ENCODE data around the gene JAK1. TPM values are rescaled to one million over a fixed set of nuclear protein-coding genes. Genes with fewer than 3 reads are reported as not detected.

The JAK1 gene
- total and polyA plus RNA-seq, 2 donors (not counting 3 experiments of a cell fraction or from before 2014, with no cell fraction given): 68.8 to 177 TPM

DNA sequence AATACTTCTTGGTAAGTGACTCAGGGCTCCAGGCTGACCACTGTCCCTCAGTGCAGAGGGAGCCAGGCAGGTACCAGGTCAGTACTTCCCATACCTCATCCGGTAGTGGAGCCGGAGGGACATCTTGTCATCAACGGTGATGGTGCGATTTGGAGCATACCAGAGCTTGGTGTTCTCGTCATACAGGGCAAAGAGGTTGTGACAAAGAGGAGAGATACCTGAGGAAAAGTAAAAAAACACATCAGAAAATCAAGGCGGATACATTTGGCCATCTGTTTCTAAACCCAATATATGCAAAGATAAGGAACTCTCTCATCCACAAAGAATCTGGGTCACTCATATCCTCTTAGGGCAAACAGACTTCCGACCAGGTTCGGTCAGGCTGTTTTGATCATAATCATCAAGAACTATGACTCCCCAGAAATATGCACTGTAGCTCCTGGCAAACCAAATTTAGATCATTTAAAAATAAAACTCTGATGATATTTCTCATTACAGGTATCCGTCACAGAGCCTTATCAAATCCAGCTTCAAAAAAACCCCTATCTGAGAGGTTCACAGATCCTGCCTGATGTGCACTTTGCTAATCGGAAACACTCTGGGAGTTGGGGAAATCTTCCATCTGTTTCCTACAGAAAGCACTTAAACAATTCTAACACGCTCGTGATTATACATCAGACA lies 87.3 kb downstream of the JAK1 start:
- intact Hi-C loops (cut with micrococcal nuclease) (loop anchor here (1.0 to 5.0 kb wide), 9 partner anchors 8 to 543 kb away; partner anchors contain the start of genes JAK1, LEPR and LEPROT), dilution Hi-C loops (cut with MboI; ENCODE audit: extremely low pct_ligation_motif_present, low sequenced_read_pairs) (no loop called here)
- H3K27ac ChIP-seq (ENCODE audit: insufficient read depth, low read depth, low read length): peak overlapping the region; percentile 98
- BruUV-seq (replicated peaks): no TSS peak
- CTCF ChIA-PET: interaction anchor here (0.8 to 1.8 kb wide), 12 partner anchors 10 to 142 kb away, joined by 3 to 7 read pairs (median 3); no protein-coding TSS in a partner anchor
- peak overlapping the region; percentile 83 for H3K9ac ChIP-seq (replicated peaks; ENCODE audit: extremely low read depth, insufficient read depth, low read length)
- peak overlapping the region in 1 of 3 experiments; percentile 30 for H3K4me3 ChIP-seq (replicated peaks in 1 of 3; ENCODE audit: insufficient read depth in 1 of 3, low read depth in 1 of 3, low read length in 3 of 3)
- POLR2A ChIA-PET: interaction anchor here (1.5 kb wide), 1 partner anchor 19 kb away, joined by 5 read pairs; no protein-coding TSS in a partner anchor
- H3K79me2 ChIP-seq (ENCODE audit: control insufficient read depth, insufficient read depth, low read length): peaks cover 28% of the 10 kb centered on the region
- peak; percentile 84 for DNase-seq (ENCODE audit: low read depth, low spot score)
- TF ChIP-seq MAX (IDR thresholded peaks at IDR 0.05; ENCODE audit: insufficient read depth, insufficient read length) (no peak), POLR2A (IDR thresholded peaks at IDR 0.05; ENCODE audit: low read depth, low read length) (peak; percentile 62), POLR2AphosphoS5 (IDR thresholded peaks at IDR 0.05; ENCODE audit: insufficient read depth, low read depth, low read length) (peak; percentile 92), EZH2 (IDR thresholded peaks at IDR 0.05; ENCODE audit: borderline replicate concordance, low read depth, low read length, severe bottlenecking) (no peak), GATA2 (IDR thresholded peaks at IDR 0.05; ENCODE audit: insufficient read depth, insufficient read length, low read depth, low read length) (peak; percentile 95), JUN (IDR thresholded peaks at IDR 0.05; ENCODE audit: borderline replicate concordance, insufficient read depth, insufficient read length, low read depth) (peak; percentile 95), FOS (IDR thresholded peaks at IDR 0.05; ENCODE audit: borderline replicate concordance, insufficient read depth, low read length) (peak; percentile 76), MYC (IDR thresholded peaks at IDR 0.05; ENCODE audit: low read depth, low read length) (no peak)
- no peaks in the 10 kb centered on the region for H3K9me1 ChIP-seq (replicated peaks; ENCODE audit: control insufficient read depth, extremely low read depth, insufficient read depth, low read length)
- no peak overlapping the region for H2AFZ ChIP-seq (ENCODE audit: low read depth, low read length)
- peaks cover 59% of the 10 kb centered on the region for H3K4me1 ChIP-seq (ENCODE audit: control insufficient read depth, extremely low read depth, insufficient read depth, low read length)
- peaks cover 7 to 20% of the 10 kb centered on the region in 2 experiments for H3K36me3 ChIP-seq (ENCODE audit: control insufficient read depth in 2 of 2, extremely low read depth in 1 of 2, insufficient read depth in 2 of 2, low read length in 2 of 2)
- H4K20me1 ChIP-seq (replicated peaks; ENCODE audit: control insufficient read depth, extremely low read depth, insufficient read depth, low read length): no peaks in the 10 kb centered on the region
- no peaks in the 10 kb centered on the region for H3K9me3 ChIP-seq (replicated peaks; ENCODE audit: control insufficient read depth, insufficient read depth, low read length)
- peak overlapping the region; percentile 78 for H3K4me2 ChIP-seq (ENCODE audit: insufficient read depth, low read length)
- no peaks in the 10 kb centered on the region for H3K27me3 ChIP-seq (ENCODE audit: control insufficient read depth in 2 of 2, insufficient read depth in 2 of 2, low read length in 2 of 2)
- FAIRE-seq: peak; percentile 74

All from endothelial cell of umbilical vein (primary cell).